ENCODE results near the gene XPNPEP1.

XPNPEP1 gene

GRCh38 chr10:109953766-109954165 is 30.5 kb upstream of the XPNPEP1 start:
- Histone ChIP-seq H3K27ac (no peak overlapping the region), H3K36me3 (ENCODE audit: insufficient read depth) (no peaks in the 10 kb centered on the region), H3K27me3 (ENCODE audit: insufficient read depth, low read depth) (no peaks in the 10 kb centered on the region), H3K4me2 (no peak overlapping the region), H3K4me3 (IDR thresholded peaks at IDR 0.05; ENCODE audit: insufficient read depth, low read depth, low read length) (no peak overlapping the region), H3K79me2 (ENCODE audit: insufficient read depth, low read depth) (no peaks in the 10 kb centered on the region), H4K20me1 (ENCODE audit: insufficient read depth) (no peaks in the 10 kb centered on the region), H2AFZ (ENCODE audit: low read depth) (no peak overlapping the region), H3K4me1 (ENCODE audit: low read depth, poor library complexity, severe bottlenecking) (no peaks in the 10 kb centered on the region), H3K9ac (no peak overlapping the region)
- no peak for TF ChIP-seq CTCF (conservative IDR thresholded peaks at IDR 0.05; ENCODE audit: low read depth, low read length)

- no peak overlapping the region for H3K27ac ChIP-seq
- TF ChIP-seq CTCF (conservative IDR thresholded peaks at IDR 0.05; ENCODE audit: low read depth, low read length), result no peak
- no peaks in the 10 kb centered on the region for H3K27me3 ChIP-seq (ENCODE audit: insufficient read depth, low read depth)
- no peak overlapping the region for H2AFZ ChIP-seq (ENCODE audit: low read depth)
- H3K4me3 ChIP-seq (IDR thresholded peaks at IDR 0.05; ENCODE audit: insufficient read depth, low read depth, low read length), result no peak overlapping the region
- H3K79me2 ChIP-seq (ENCODE audit: insufficient read depth, low read depth), result no peaks in the 10 kb centered on the region
- no peaks in the 10 kb centered on the region for H3K4me1 ChIP-seq (ENCODE audit: low read depth, poor library complexity, severe bottlenecking)
- H4K20me1 ChIP-seq (ENCODE audit: insufficient read depth), result no peaks in the 10 kb centered on the region
- no peak overlapping the region for H3K4me2 ChIP-seq
- no peak overlapping the region for H3K9ac ChIP-seq
- no peaks in the 10 kb centered on the region for H3K36me3 ChIP-seq (ENCODE audit: insufficient read depth)
Measured at GRCh38 chr10:109952526-109952925, 29.2 kb upstream of the XPNPEP1 start.

GRCh38 chr10:109947111-109947920 is 24.0 kb upstream of the XPNPEP1 start:
- Histone ChIP-seq H3K4me1 (ENCODE audit: low read depth, poor library complexity, severe bottlenecking) (no peaks in the 10 kb centered on the region), H3K27me3 (ENCODE audit: insufficient read depth, low read depth) (no peaks in the 10 kb centered on the region), H3K36me3 (ENCODE audit: insufficient read depth) (no peaks in the 10 kb centered on the region), H3K4me3 (IDR thresholded peaks at IDR 0.05; ENCODE audit: insufficient read depth, low read depth, low read length) (no peak overlapping the region), H3K9ac (no peak overlapping the region), H3K27ac (no peak overlapping the region), H2AFZ (ENCODE audit: low read depth) (no peak overlapping the region), H4K20me1 (ENCODE audit: insufficient read depth) (no peaks in the 10 kb centered on the region), H3K4me2 (no peak overlapping the region), H3K79me2 (ENCODE audit: insufficient read depth, low read depth) (no peaks in the 10 kb centered on the region)
- no peak for TF ChIP-seq CTCF (conservative IDR thresholded peaks at IDR 0.05; ENCODE audit: low read depth, low read length)

GRCh38 chr10:109946680-109947079 is 23.4 kb upstream of the XPNPEP1 start:
- Histone ChIP-seq H3K9ac (no peak overlapping the region), H2AFZ (ENCODE audit: low read depth) (no peak overlapping the region), H3K27ac (no peak overlapping the region), H3K4me2 (no peak overlapping the region), H3K36me3 (ENCODE audit: insufficient read depth) (no peaks in the 10 kb centered on the region), H4K20me1 (ENCODE audit: insufficient read depth) (no peaks in the 10 kb centered on the region), H3K4me1 (ENCODE audit: low read depth, poor library complexity, severe bottlenecking) (no peaks in the 10 kb centered on the region), H3K27me3 (ENCODE audit: insufficient read depth, low read depth) (no peaks in the 10 kb centered on the region), H3K79me2 (ENCODE audit: insufficient read depth, low read depth) (no peaks in the 10 kb centered on the region), H3K4me3 (IDR thresholded peaks at IDR 0.05; ENCODE audit: insufficient read depth, low read depth, low read length) (no peak overlapping the region)
- no peak for TF ChIP-seq CTCF (conservative IDR thresholded peaks at IDR 0.05; ENCODE audit: low read depth, low read length)

All from KMS-11 (cell line).